HG02981 (cell line): ENCODE measurements around the gene SHANK2.

Source experiments
- ATAC-seq: cut with Tn5 transposase; IDR thresholded peaks from one replicate; pipeline ENCODE4 v1.9.1; 2021; ENCODE audit warnings: mild to moderate bottlenecking, moderate library complexity; ENCODE audit not compliant: unreplicated experiment

Gene SHANK2

DNA sequence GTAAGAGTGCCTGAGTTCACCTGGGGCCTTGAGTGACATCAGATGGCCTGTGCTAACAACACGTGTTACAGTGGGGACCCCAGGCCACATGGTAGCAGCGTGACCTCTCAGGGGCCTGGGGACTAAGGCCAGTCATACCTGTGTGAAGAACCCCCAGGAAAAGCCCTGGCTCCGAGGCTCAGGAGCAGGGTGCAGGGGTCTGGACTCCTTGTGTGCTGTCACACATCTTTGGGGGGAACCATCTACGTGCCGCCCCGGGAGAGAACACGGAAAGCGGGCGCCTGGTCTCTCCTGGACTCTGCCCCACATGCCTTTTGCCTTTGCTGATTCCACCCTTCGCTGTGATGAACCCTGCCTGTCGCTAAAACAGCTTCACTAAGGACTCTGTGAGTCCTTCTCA lies 48.7 kb downstream of the SHANK2 start:
- ATAC-seq, result no peak

- ATAC-seq, result no peak
Observed at GRCh38 chr11:71202966-71203365, 49.4 kb downstream of the SHANK2 start.

DNA sequence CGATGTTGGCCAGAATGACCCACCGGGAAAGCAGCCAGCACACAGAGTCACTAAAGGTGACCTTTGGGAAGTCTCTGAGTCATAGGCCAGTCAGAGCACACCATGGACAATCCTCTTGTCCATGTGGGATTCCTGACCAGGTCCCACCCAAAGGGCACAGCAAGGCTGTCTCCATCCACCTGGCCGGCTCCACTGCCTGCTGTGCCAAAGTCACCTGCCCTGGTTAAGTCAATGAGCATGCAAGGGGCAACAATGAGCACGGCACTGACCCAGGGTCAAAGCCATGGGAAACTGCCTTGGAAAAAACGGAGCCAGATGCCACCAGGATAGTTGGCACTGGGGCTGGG lies 49.8 kb downstream of the SHANK2 start:
- no peak for ATAC-seq
